K562 (cell line): ENCODE results near the gene RASAL1. TPM values are rescaled to one million over a fixed set of nuclear protein-coding genes. Genes with fewer than 3 reads are reported as not detected.

ENCODE experiments used
- EHMT2 ChIP-seq: fragments of 450-650 bp; IDR thresholded peaks from 2 replicates; pipeline ENCODE4 v1.6.1; 2018; ENCODE audit warnings: antibody characterized with exemption
- ETV1 ChIP-seq: fragments of 450-650 bp; conservative IDR thresholded peaks from 2 replicates; pipeline ENCODE4 v1.6.1; 2016; ENCODE audit warnings: missing genetic modification characterization, control low read depth, low read depth, missing compliant biosample characterization
- GTF2F1 ChIP-seq: IDR thresholded peaks from 2 replicates; pipeline ENCODE4 v1.6.1; 2011; ENCODE audit warnings: low read depth, low read length, improper control_type of control experiment
- KDM1A ChIP-seq, 2 experiments: fragments of 450-650 bp; IDR thresholded peaks; 2 replicates each; pipeline ENCODE4 v1.6.1; 2016; ENCODE audit warnings: mild to moderate bottlenecking in 2 of 2
- NRF1 ChIP-seq, 2 experiments: fragments of 450-650 bp; IDR thresholded peaks in 1 of 2; conservative IDR thresholded peaks in 1 of 2; 2 replicates each; pipeline ENCODE4 v1.6.1; 2014; ENCODE audit warnings: mild to moderate bottlenecking in 2 of 2
- TSC22D4 ChIP-seq: fragments of 450-650 bp; IDR thresholded peaks from 2 replicates; pipeline ENCODE4 v1.6.1; 2016; ENCODE audit warnings: missing genetic modification characterization, missing biosample characterization, control low read depth
- ZBTB7A ChIP-seq: IDR thresholded peaks from 2 replicates; pipeline ENCODE4 v1.6.1; 2011; ENCODE audit warnings: low read depth, mild to moderate bottlenecking, low read length, moderate library complexity, borderline replicate concordance; ENCODE audit not compliant: control insufficient read depth
- ZNF121 ChIP-seq: sonication (generic); formaldehyde crosslinking; conservative IDR thresholded peaks from 2 replicates; pipeline ENCODE4 v1.8.0; 2022; ENCODE audit warnings: missing genetic modification reagents
- ZNF444 ChIP-seq: fragments of 250-450 bp; sonication (Bioruptor Pico); IDR thresholded peaks from 2 replicates; pipeline ENCODE4 v1.4.0; 2020; ENCODE audit warnings: mild to moderate bottlenecking, moderate library complexity
- polyA plus RNA-seq, 8 experiments: library from polyadenylated mRNA; depleted of rRNA in 4 of 8; stranded (reverse) in 5 of 8; unstranded in 3 of 8; fragments of >200 nt; fragmentation: Nextera tagmentation in 2 of 8; fragmentation: Illumina TruSeq in 1 of 8; extraction: Ambion mirVana in 2 of 8; extraction: Trizol in 1 of 8; gene quantifications; 2 replicates each; pipeline versions ENCODE4 v1.2.1 to v1.2.3, GENCODE V29; 2011 to 2014; ENCODE audit warnings: inconsistent platforms in 1 of 8, missing spikeins in 1 of 8
- total RNA-seq, 7 experiments: library from RNA; depleted of rRNA in 6 of 7; stranded (reverse); fragments of >200 nt in 6 of 7; fragmentation: Illumina TruSeq in 2 of 7; extraction: Trizol in 2 of 7; gene quantifications; 2 replicates each; pipeline versions ENCODE4 v1.2.1 to v1.2.3, GENCODE V29; 2011 to 2021; ENCODE audit warnings: low replicate concordance in 1 of 7
- TF ChIP-seq, protein P1 (sequence below): sonication (generic); formaldehyde crosslinking; IDR thresholded peaks from 2 replicates; pipeline ENCODE4 v1.8.0; 2022; ENCODE audit warnings: missing genetic modification reagents, mild to moderate bottlenecking, moderate library complexity, borderline replicate concordance
- TF ChIP-seq, protein P2 (sequence below): sonication (generic); formaldehyde crosslinking; IDR thresholded peaks from 2 replicates; pipeline ENCODE4 v1.8.0; 2022; ENCODE audit warnings: mild to moderate bottlenecking, missing genetic modification reagents
- TF ChIP-seq, protein P3 (sequence below): sonication (generic); formaldehyde crosslinking; IDR thresholded peaks from 2 replicates; pipeline ENCODE4 v1.8.0; 2022; ENCODE audit warnings: mild to moderate bottlenecking, missing genetic modification reagents
- TF ChIP-seq, protein P4 (sequence below), 2 experiments: fragments of 450-650 bp; IDR thresholded peaks; 2 replicates each; pipeline ENCODE4 v1.6.1; 2018; ENCODE audit warnings: mild to moderate bottlenecking in 2 of 2, low read depth in 1 of 2; ENCODE audit not compliant: partially characterized antibody in 2 of 2
- TF ChIP-seq, protein P5 (sequence below): sonication (generic); formaldehyde crosslinking; IDR thresholded peaks from 2 replicates; pipeline ENCODE4 v1.9.0; 2022; ENCODE audit warnings: mild to moderate bottlenecking, missing genetic modification reagents

Gene RASAL1
- total and polyA plus RNA-seq, 9 of the 15 experiments (the other 6 are each of a cell fraction or from before 2014, with no cell fraction given), result 0.06 to 0.16 (median 0.14) TPM; not detected in 6

DNA sequence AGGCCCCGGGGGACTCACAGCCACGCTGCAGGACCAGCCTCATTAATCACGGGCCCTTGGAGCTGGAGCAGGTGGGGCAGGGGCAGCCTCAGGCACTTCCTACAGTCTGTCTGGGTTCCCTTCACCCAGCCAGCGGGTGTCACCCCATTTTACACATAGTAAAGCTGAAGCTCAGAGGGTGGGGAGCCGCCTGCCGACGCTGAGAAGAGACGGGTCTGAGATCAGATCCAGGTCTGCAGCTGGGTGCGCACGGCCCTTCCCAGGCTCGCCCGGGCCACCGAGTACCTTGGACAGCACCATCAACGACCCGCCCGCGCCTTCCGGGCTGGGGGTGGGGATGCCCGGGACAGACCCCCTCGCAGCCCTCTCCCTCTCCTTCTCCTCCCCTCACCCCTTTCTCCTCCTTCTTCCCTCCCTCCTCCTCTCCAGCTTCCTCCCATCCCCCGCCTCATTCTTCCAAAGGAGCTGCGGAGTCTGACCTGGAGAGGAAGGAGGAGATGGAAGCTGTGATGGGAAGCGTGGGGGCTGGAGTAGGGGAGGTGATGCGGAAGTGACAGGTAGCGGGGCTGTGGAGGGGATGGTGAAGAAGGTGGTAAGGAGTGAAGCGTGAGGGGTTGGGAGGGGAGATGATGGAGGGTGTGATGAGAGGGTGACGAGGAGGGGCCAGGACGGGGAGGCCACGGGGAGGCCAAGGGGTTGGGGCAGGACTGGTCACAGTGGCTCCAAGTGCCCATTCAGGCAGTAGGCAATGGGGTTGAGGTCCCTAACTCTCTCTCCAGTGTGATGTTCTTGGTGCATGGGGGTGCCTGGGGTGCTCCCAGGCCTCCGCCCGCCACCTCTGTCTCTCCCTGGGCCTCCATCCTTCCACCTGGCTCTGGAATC lies 70.2 kb downstream of the RASAL1 start (continued):
- TF ChIP-seq, protein P1, sequence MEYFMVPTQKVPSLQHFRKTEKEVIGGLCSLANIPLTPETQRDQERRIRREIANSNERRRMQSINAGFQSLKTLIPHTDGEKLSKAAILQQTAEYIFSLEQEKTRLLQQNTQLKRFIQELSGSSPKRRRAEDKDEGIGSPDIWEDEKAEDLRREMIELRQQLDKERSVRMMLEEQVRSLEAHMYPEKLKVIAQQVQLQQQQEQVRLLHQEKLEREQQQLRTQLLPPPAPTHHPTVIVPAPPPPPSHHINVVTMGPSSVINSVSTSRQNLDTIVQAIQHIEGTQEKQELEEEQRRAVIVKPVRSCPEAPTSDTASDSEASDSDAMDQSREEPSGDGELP (CRISPR knock-in tag), result peak; percentile 43; the same call in 1 of the 2 replicates
- TF ChIP-seq, protein P2, sequence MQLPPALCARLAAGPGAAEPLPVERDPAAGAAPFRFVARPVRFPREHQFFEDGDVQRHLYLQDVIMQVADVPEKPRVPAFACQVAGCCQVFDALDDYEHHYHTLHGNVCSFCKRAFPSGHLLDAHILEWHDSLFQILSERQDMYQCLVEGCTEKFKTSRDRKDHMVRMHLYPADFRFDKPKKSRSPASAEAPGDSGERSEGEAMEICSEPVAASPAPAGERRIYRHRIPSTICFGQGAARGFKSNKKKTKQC (CRISPR knock-in tag), result peak; percentile 72; the same call in 1 of the 2 replicates
- TF ChIP-seq TSC22D4 (tag), result no peak
- TF ChIP-seq KDM1A (IDR thresholded peaks at IDR 0.05), result no peak
- peak in 1 of 2 experiments; percentile 43; a peak in 2 of 4 replicates for TF ChIP-seq NRF1 (conservative IDR thresholded peaks at IDR 0.05 in 1 of 2, IDR thresholded peaks at IDR 0.05 in 1 of 2)
- TF ChIP-seq, protein P3, sequence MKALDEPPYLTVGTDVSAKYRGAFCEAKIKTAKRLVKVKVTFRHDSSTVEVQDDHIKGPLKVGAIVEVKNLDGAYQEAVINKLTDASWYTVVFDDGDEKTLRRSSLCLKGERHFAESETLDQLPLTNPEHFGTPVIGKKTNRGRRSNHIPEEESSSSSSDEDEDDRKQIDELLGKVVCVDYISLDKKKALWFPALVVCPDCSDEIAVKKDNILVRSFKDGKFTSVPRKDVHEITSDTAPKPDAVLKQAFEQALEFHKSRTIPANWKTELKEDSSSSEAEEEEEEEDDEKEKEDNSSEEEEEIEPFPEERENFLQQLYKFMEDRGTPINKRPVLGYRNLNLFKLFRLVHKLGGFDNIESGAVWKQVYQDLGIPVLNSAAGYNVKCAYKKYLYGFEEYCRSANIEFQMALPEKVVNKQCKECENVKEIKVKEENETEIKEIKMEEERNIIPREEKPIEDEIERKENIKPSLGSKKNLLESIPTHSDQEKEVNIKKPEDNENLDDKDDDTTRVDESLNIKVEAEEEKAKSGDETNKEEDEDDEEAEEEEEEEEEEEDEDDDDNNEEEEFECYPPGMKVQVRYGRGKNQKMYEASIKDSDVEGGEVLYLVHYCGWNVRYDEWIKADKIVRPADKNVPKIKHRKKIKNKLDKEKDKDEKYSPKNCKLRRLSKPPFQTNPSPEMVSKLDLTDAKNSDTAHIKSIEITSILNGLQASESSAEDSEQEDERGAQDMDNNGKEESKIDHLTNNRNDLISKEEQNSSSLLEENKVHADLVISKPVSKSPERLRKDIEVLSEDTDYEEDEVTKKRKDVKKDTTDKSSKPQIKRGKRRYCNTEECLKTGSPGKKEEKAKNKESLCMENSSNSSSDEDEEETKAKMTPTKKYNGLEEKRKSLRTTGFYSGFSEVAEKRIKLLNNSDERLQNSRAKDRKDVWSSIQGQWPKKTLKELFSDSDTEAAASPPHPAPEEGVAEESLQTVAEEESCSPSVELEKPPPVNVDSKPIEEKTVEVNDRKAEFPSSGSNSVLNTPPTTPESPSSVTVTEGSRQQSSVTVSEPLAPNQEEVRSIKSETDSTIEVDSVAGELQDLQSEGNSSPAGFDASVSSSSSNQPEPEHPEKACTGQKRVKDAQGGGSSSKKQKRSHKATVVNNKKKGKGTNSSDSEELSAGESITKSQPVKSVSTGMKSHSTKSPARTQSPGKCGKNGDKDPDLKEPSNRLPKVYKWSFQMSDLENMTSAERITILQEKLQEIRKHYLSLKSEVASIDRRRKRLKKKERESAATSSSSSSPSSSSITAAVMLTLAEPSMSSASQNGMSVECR (CRISPR knock-in tag), result 0 out of 2 replicates have a peak, but pooled peaks have one; percentile 41
- TF ChIP-seq ZBTB7A, result peak; percentile 69; the same call in 1 of the 2 replicates
- peak; percentile 96 for TF ChIP-seq EHMT2
- no peak for TF ChIP-seq ZNF121 (CRISPR knock-in tag)
- TF ChIP-seq GTF2F1, result no peak
- 0 out of 2 replicates have a peak, but pooled peaks have one; percentile 30 for TF ChIP-seq ETV1
- no peak for TF ChIP-seq ZNF444 (CRISPR knock-in tag)
- TF ChIP-seq, protein P4, sequence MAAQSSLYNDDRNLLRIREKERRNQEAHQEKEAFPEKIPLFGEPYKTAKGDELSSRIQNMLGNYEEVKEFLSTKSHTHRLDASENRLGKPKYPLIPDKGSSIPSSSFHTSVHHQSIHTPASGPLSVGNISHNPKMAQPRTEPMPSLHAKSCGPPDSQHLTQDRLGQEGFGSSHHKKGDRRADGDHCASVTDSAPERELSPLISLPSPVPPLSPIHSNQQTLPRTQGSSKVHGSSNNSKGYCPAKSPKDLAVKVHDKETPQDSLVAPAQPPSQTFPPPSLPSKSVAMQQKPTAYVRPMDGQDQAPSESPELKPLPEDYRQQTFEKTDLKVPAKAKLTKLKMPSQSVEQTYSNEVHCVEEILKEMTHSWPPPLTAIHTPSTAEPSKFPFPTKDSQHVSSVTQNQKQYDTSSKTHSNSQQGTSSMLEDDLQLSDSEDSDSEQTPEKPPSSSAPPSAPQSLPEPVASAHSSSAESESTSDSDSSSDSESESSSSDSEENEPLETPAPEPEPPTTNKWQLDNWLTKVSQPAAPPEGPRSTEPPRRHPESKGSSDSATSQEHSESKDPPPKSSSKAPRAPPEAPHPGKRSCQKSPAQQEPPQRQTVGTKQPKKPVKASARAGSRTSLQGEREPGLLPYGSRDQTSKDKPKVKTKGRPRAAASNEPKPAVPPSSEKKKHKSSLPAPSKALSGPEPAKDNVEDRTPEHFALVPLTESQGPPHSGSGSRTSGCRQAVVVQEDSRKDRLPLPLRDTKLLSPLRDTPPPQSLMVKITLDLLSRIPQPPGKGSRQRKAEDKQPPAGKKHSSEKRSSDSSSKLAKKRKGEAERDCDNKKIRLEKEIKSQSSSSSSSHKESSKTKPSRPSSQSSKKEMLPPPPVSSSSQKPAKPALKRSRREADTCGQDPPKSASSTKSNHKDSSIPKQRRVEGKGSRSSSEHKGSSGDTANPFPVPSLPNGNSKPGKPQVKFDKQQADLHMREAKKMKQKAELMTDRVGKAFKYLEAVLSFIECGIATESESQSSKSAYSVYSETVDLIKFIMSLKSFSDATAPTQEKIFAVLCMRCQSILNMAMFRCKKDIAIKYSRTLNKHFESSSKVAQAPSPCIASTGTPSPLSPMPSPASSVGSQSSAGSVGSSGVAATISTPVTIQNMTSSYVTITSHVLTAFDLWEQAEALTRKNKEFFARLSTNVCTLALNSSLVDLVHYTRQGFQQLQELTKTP (IDR thresholded peaks at IDR 0.05; ENCODE audit: low read depth in 1 of 2, partially characterized antibody in 2 of 2), result peak in 1 of 2 experiments; percentile 21
- TF ChIP-seq, protein P5, sequence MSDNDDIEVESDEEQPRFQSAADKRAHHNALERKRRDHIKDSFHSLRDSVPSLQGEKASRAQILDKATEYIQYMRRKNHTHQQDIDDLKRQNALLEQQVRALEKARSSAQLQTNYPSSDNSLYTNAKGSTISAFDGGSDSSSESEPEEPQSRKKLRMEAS (CRISPR knock-in tag), result peak; percentile 20; the same call in 1 of the 2 replicates
